Nephron (organoid): Measurements from ENCODE around the gene DCLK3.
A peak's percentile ranks its signal among the peaks of the same experiment; 100 is the strongest.

Source experiments
- H3K27ac Mint-ChIP-seq, 3 experiments: 2 replicates each; pipeline ENCODE4 v1.8.0; 2020; ENCODE audit warnings: mixed read lengths in 3 of 3, mild to moderate bottlenecking in 2 of 3, moderate library complexity in 1 of 3
- H3K27me3 Mint-ChIP-seq: 2 replicates; pipeline ENCODE4 v1.8.0; 2021; ENCODE audit warnings: low read depth, mild to moderate bottlenecking, moderate library complexity, mixed read lengths
- H3K36me3 Mint-ChIP-seq: 2 replicates; pipeline ENCODE4 v1.8.0; 2020; ENCODE audit warnings: low read depth, mixed read lengths
- H3K4me1 Mint-ChIP-seq: 2 replicates; pipeline ENCODE4 v1.8.0; 2020; ENCODE audit warnings: mixed read lengths
- H3K4me3 Mint-ChIP-seq, 3 experiments: 2 replicates each; pipeline ENCODE4 v1.8.0; 2020; ENCODE audit warnings: mild to moderate bottlenecking in 3 of 3, mixed read lengths in 3 of 3, moderate library complexity in 2 of 3
- H3K9me3 Mint-ChIP-seq: 2 replicates; pipeline ENCODE4 v1.8.0; 2020; ENCODE audit warnings: mixed read lengths
- CTCF ChIP-seq, 3 experiments: fragments of 200-600 bp; sonication (generic); IDR thresholded peaks; one replicate each; pipeline ENCODE4 v1.5.0; 2021; ENCODE audit warnings: antibody characterized with exemption in 3 of 3; ENCODE audit not compliant: unreplicated experiment in 3 of 3

Gene DCLK3

GRCh38 chr3:36762918-36763849, 1.2 kb downstream of the DCLK3 start:
- Mint-ChIP-seq H3K4me3 (peak overlapping the region; percentile 28 to 66 (median 62)), H3K36me3 (no peaks in the 10 kb centered on the region), H3K27me3 (peaks cover 89% of the 10 kb centered on the region), H3K4me1 (no peaks in the 10 kb centered on the region), H3K27ac (no peak overlapping the region), H3K9me3 (peaks cover 5% of the 10 kb centered on the region)
- TF ChIP-seq CTCF (IDR thresholded peaks at IDR 0.05; ENCODE audit: unreplicated experiment in 3 of 3): no peak

DNA sequence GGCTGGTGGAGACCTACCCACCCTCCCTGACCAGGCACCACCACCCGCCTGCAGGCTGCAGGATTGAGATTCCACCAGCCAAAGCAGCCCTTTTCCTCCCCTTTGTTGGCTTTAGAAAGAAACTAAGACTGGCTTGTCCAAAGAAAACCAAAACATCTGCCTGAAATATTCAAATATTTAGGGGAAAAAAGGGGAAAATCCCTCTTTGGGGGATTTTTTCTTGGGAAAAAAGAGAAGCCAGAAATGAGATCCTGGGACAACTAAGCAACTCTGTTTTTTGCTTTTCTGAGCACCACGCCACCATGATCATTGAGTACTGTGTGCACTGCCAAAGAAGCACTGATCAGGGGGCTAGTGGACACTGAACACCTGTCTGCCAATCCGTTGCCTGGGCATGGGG, 2.6 kb downstream of the DCLK3 start:
- no peak overlapping the region for H3K4me3 Mint-ChIP-seq
- H3K9me3 Mint-ChIP-seq: peaks cover 5% of the 10 kb centered on the region
- H3K4me1 Mint-ChIP-seq: no peaks in the 10 kb centered on the region
- no peaks in the 10 kb centered on the region for H3K36me3 Mint-ChIP-seq
- no peak overlapping the region for H3K27ac Mint-ChIP-seq
- TF ChIP-seq CTCF (IDR thresholded peaks at IDR 0.05; ENCODE audit: unreplicated experiment in 3 of 3): no peak
- H3K27me3 Mint-ChIP-seq: peaks cover 81% of the 10 kb centered on the region

DNA sequence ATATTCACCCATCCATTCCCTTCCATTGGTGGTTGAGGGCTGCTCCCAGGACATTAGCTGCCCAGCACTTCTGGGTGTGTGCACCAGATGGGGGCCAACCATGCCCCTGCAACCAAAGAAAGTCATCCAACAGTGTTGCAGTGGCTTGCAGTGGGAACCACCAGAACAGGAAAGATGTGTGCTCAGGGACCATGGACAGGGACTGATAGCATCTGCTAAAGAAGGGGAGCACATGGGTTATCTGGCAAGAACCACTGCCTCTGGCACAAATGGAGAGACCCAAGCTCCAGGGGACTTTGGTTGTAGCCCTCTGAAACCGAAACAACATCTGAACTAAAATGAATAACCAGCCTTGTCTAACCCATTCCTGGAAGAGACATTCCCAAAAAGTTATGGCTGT, 8.1 kb downstream of the DCLK3 start:
- Mint-ChIP-seq H3K4me1 (no peaks in the 10 kb centered on the region), H3K9me3 (no peaks in the 10 kb centered on the region), H3K36me3 (no peaks in the 10 kb centered on the region), H3K27me3 (peaks cover 53% of the 10 kb centered on the region), H3K4me3 (no peak overlapping the region), H3K27ac (no peak overlapping the region)
- TF ChIP-seq CTCF (IDR thresholded peaks at IDR 0.05; ENCODE audit: unreplicated experiment in 3 of 3): no peak

- Mint-ChIP-seq H3K27me3 (peaks cover 27% of the 10 kb centered on the region), H3K4me3 (no peak overlapping the region), H3K27ac (no peak overlapping the region), H3K9me3 (peaks cover 10% of the 10 kb centered on the region), H3K36me3 (no peaks in the 10 kb centered on the region), H3K4me1 (no peaks in the 10 kb centered on the region)
- no peak for TF ChIP-seq CTCF (IDR thresholded peaks at IDR 0.05; ENCODE audit: unreplicated experiment in 3 of 3)
These were observed 13.0 kb downstream of the DCLK3 start for GRCh38 chr3:36751326-36751725.

DNA sequence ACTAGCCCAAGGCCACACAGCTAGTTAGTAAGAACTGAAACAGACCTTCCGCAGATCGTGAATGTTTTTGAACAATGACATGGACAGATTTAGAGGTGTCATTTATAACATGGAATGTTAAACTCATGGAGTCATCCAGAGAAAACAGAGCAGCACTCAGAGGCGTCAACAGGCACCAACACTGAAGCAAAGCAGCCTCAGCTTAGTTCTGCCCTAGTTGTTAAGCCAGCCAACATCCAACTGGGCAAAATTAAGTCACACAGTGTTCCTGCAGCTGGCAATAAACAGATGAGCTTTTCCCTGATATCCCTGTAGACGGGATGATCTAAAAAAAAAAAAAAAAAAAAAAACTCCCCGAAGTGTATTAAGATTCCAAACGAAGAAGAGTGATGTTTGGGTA, 13.6 kb downstream of the DCLK3 start:
- H3K9me3 Mint-ChIP-seq: peaks cover 10% of the 10 kb centered on the region
- no peak overlapping the region for H3K27ac Mint-ChIP-seq
- H3K4me1 Mint-ChIP-seq: no peaks in the 10 kb centered on the region
- no peak overlapping the region for H3K4me3 Mint-ChIP-seq
- H3K27me3 Mint-ChIP-seq: peaks cover 22% of the 10 kb centered on the region
- H3K36me3 Mint-ChIP-seq: no peaks in the 10 kb centered on the region
- TF ChIP-seq CTCF (IDR thresholded peaks at IDR 0.05; ENCODE audit: unreplicated experiment in 3 of 3): no peak

GRCh38 chr3:36744763-36745162, 19.6 kb downstream of the DCLK3 start:
- no peak overlapping the region for H3K27ac Mint-ChIP-seq
- H3K9me3 Mint-ChIP-seq: peaks cover 10% of the 10 kb centered on the region
- no peaks in the 10 kb centered on the region for H3K36me3 Mint-ChIP-seq
- H3K4me1 Mint-ChIP-seq: no peaks in the 10 kb centered on the region
- peaks cover 7% of the 10 kb centered on the region for H3K27me3 Mint-ChIP-seq
- no peak overlapping the region for H3K4me3 Mint-ChIP-seq
- no peak for TF ChIP-seq CTCF (IDR thresholded peaks at IDR 0.05; ENCODE audit: unreplicated experiment in 3 of 3)
